Heart right ventricle (tissue), 16 donors: Measurements from ENCODE around the gene SELENOM. TPM values are rescaled to one million over a fixed set of nuclear protein-coding genes. Genes with fewer than 3 reads are reported as not detected.

ENCODE experiments used
- ATAC-seq, 8 donors: fragments of 200-7000 bp; cut with Tn5 transposase; one replicate each; pipeline ENCODE4 v1.9.1; 2020; ENCODE audit warnings: mild to moderate bottlenecking in 8 of 8, moderate library complexity in 8 of 8, moderate number of reproducible peaks in 1 of 8
- DNase-seq, 2 donors: peaks; one replicate each; pipeline ENCODE4 v3.0.0-alpha.2; 2020
- H3K27ac ChIP-seq, 10 donors: fragments of 200-600 bp; sonication (generic) in 2 of 10; one replicate each; pipeline versions ENCODE4 v1.5.0 to v1.8.0; 2020 to 2022; ENCODE audit warnings: mild to moderate bottlenecking in 3 of 10
- H3K27me3 ChIP-seq, 7 donors: fragments of 200-600 bp; one replicate each; pipeline ENCODE4 v1.8.0; 2021 to 2022; ENCODE audit warnings: mild to moderate bottlenecking in 2 of 7
- H3K36me3 ChIP-seq, 9 donors: fragments of 200-600 bp; sonication (generic) in 1 of 9; one replicate each; pipeline versions ENCODE4 v1.5.0 to v1.8.0; 2020 to 2022; ENCODE audit warnings: mild to moderate bottlenecking in 2 of 9
- H3K4me1 ChIP-seq, 9 donors: fragments of 200-600 bp; sonication (generic) in 1 of 9; one replicate each; pipeline versions ENCODE4 v1.5.0 to v1.8.0; 2020 to 2022; ENCODE audit warnings: mild to moderate bottlenecking in 4 of 9
- H3K4me3 ChIP-seq, 10 donors: fragments of 200-600 bp; sonication (generic) in 2 of 10; one replicate each; pipeline versions ENCODE4 v1.5.0 to v1.8.0; 2020 to 2022; ENCODE audit warnings: mild to moderate bottlenecking in 7 of 10, moderate library complexity in 2 of 10
- H3K9me3 ChIP-seq, 11 donors: fragments of 200-600 bp in 10 of 11; sonication (generic) in 2 of 11; one replicate each; pipeline versions ENCODE4 v1.5.0 to v1.8.0; 2013 to 2022; ENCODE audit warnings: mild to moderate bottlenecking in 2 of 11, control low read depth in 1 of 11, moderate library complexity in 1 of 11
- CTCF ChIP-seq, 9 donors: fragments of 200-600 bp; sonication (generic) in 2 of 9; IDR thresholded peaks; one replicate each; pipeline versions ENCODE4 v1.5.0 to v1.8.0; 2021 to 2022; ENCODE audit warnings: antibody characterized with exemption in 9 of 9, mild to moderate bottlenecking in 5 of 9, moderate library complexity in 1 of 9
- WGBS, 2 donors: extraction: QIAGEN DNeasy Blood & Tissue Kit; methylation state at CpG; one replicate each; pipeline ENCODE4 v1.1.7; 2013; ENCODE audit warnings: inconsistent platforms in 1 of 2; 5-methylcytosine and 5-hydroxymethylcytosine counted together
- intact Hi-C, 10 donors: fragments of 100-400 bp; cut with DNase I; formaldehyde crosslinking; loops; one replicate each; pipeline versions ENCODE4 v1.11.1 to v1.14.2; 2022
- polyA plus RNA-seq, 2 donors: library from polyadenylated mRNA; stranded (reverse); fragments of 200-250 nt; gene quantifications; one replicate each; pipeline ENCODE4 v1.2.3, GENCODE V29; 2013
- total RNA-seq, 10 donors: library from RNA; stranded (reverse); fragmentation: NEBNext Ultra II Directional in 3 of 10; extraction: Animal tissue kit (Norgen Biotek cat#: 25700) in 3 of 10; gene quantifications; one replicate each; pipeline versions ENCODE4 v1.2.1 to v1.2.4, GENCODE V29; 2021 to 2023
- donor health status: Arrhythmogenic right ventricular cardiomyopathy.
- donor health status: ischemic (EF 13 %, LVEDD 7.1; RV severe dilation, severe dysfunction).
- donor health status: healthy with polysubstance abuse.
- donor health status: DM: no; HTN: yes; CAD: no.
- donor health status: DM: no; HTN: no; CAD: no.
- donor health status: ischemic (EF 25% LVEDD 6.9; RV normal size, moderate dysfunction).
- donor health status: ischemic (EF 25% LVEDD 5.7; RV mildly dilated, moderate dysfunction).
- donor health status: healthy.
- donor health status: DM: yes; HTN: yes; CAD: no.
- donor health status: Ischemic cardiomyopathy.
- donor health status: ischemic (EF 35%, LVEDD 5.7; RV mildly dilated, moderate dysfunction).
- donor health status: nonischemic (EF 11% LVEDD 7.7; RV severe dilation, severe dysfunction).
- donor health status: DM: yes; HTN: yes; CAD: no.
- donor health status: PGD.
- donor health status: ischemic (EF 29% LVEDD 5.4; RV normal size, mild dysfunction).
- donor health status: nonischemic (EF 23%, LVEDD 6.1; RV moderate dilation, normal function).

SELENOM gene
- total and polyA plus RNA-seq, 12 donors = 21.5 to 134 (median 47.2) TPM

GRCh38 chr22:31128156-31128555, 20.8 kb upstream of the SELENOM start:
- Histone ChIP-seq H3K9me3 (no peaks in the 10 kb centered on the region), H3K27me3 (no peaks in the 10 kb centered on the region), H3K36me3 (peaks cover 0 to 20% (median 0%) of the 10 kb centered on the region in 9 donors), H3K4me3 (no peak overlapping the region), H3K27ac (no peak overlapping the region), H3K4me1 (peaks cover 0 to 10% (median 5%) of the 10 kb centered on the region in 9 donors)
- ATAC-seq = no peak
- TF ChIP-seq CTCF (IDR thresholded peaks at IDR 0.05) = no peak
- intact Hi-C loops = no loop called here
- no peak for DNase-seq
- 93 to 97% methylated on average over 7 of the region's 7 CpGs for WGBS, 2 donors

GRCh38 chr22:31127181-31127772, 19.9 kb upstream of the SELENOM start:
- Histone ChIP-seq H3K27ac (no peak overlapping the region), H3K27me3 (no peaks in the 10 kb centered on the region), H3K4me1 (peaks cover 3 to 18% (median 13%) of the 10 kb centered on the region in 9 donors), H3K9me3 (no peaks in the 10 kb centered on the region), H3K36me3 (peaks cover 0 to 20% (median 0%) of the 10 kb centered on the region in 9 donors), H3K4me3 (no peak overlapping the region)
- ATAC-seq (no peak), DNase-seq (no peak)
- 60% methylated on average over 19 of the region's 19 CpGs for WGBS, 2 donors
- intact Hi-C loops = no loop called here
- no peak for TF ChIP-seq CTCF (IDR thresholded peaks at IDR 0.05)

GRCh38 chr22:31126869-31127175, 19.5 kb upstream of the SELENOM start:
- DNase-seq = no peak
- WGBS, 2 donors = 87 to 91% methylated on average over 13 of the region's 13 CpGs
- no peaks in the 10 kb centered on the region for H3K9me3 ChIP-seq

GRCh38 chr22:31126128-31126868, 18.9 kb upstream of the SELENOM start:
- Histone ChIP-seq H3K9me3 (no peaks in the 10 kb centered on the region), H3K4me1 (peaks cover 3 to 25% (median 17%) of the 10 kb centered on the region in 9 donors), H3K36me3 (peaks cover 0 to 20% (median 0%) of the 10 kb centered on the region in 9 donors), H3K4me3 (no peak overlapping the region), H3K27ac (no peak overlapping the region), H3K27me3 (no peaks in the 10 kb centered on the region)
- intact Hi-C loops = no loop called here
- no peak for TF ChIP-seq CTCF (IDR thresholded peaks at IDR 0.05)
- ATAC-seq = no peak
- WGBS, 2 donors = 90 to 91% methylated on average over 22 of the region's 22 CpGs
- DNase-seq = no peak

More at GRCh38 chr22:31126869-31127175, 19.5 kb upstream of the SELENOM start:
- Histone ChIP-seq H3K27ac (no peak overlapping the region), H3K27me3 (no peaks in the 10 kb centered on the region), H3K4me1 (peaks cover 3 to 22% (median 17%) of the 10 kb centered on the region in 9 donors), H3K4me3 (no peak overlapping the region), H3K36me3 (peaks cover 0 to 20% (median 0%) of the 10 kb centered on the region in 9 donors)
- TF ChIP-seq CTCF (IDR thresholded peaks at IDR 0.05) = no peak
- intact Hi-C loops = no loop called here
- no peak for ATAC-seq
